GM12801 (cell line): ENCODE data around the gene ELL.

ENCODE experiments used
- TF ChIP-seq, protein P1 (sequence below): IDR thresholded peaks from one replicate; pipeline ENCODE4 v1.5.1; 2011; ENCODE audit warnings: control low read depth; ENCODE audit not compliant: insufficient read length; ENCODE audit errors: extremely low read depth

The ELL gene

DNA sequence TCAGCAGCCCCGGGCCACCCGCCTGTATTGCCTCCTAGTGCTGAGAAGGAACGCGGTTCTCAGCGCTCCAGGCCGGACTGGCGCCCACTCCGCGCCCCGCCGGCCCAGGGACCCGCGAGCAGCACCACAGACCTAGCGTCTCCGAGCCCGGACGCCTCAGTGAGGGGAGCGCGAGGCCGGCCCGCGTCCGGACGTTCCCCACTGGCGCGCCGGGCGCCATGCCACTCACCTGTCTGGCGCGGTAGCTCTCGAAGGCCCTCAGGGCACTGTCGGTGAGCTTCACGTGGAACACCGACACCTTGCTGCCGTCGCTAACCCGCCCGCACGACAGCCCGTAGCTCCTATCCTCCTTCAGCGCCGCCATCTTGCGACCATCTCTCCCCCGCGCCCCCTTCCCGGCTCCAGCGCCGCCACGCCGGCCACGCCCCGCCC is at the start of gene ELL:
ELL (minus strand) TSS at position 379 of the 432 bp plus-strand sequence; CDS start at position 364, 15 bp downstream.
- TF ChIP-seq, protein P1, sequence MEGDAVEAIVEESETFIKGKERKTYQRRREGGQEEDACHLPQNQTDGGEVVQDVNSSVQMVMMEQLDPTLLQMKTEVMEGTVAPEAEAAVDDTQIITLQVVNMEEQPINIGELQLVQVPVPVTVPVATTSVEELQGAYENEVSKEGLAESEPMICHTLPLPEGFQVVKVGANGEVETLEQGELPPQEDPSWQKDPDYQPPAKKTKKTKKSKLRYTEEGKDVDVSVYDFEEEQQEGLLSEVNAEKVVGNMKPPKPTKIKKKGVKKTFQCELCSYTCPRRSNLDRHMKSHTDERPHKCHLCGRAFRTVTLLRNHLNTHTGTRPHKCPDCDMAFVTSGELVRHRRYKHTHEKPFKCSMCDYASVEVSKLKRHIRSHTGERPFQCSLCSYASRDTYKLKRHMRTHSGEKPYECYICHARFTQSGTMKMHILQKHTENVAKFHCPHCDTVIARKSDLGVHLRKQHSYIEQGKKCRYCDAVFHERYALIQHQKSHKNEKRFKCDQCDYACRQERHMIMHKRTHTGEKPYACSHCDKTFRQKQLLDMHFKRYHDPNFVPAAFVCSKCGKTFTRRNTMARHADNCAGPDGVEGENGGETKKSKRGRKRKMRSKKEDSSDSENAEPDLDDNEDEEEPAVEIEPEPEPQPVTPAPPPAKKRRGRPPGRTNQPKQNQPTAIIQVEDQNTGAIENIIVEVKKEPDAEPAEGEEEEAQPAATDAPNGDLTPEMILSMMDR: no peak

DNA sequence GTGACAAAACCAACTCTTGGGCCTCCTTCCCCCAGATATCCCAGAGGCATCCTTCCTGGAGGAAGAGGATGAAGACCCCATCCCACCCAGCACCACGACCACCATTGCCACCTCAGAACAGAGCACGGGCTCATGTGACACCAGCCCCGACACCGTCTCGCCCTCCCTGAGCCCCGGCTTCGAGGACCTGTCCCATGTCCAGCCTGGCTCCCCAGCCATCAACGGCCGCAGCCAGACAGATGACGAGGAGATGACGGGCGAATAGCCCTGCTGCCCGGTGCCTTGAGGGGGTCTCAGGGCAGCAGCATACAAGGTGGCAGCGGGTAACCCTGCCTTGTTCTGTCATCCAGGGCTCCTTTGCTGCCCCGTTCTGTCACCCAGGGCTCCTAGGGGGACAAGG is 46.5 kb upstream of the ELL start:
- TF ChIP-seq, protein P1: no peak

DNA sequence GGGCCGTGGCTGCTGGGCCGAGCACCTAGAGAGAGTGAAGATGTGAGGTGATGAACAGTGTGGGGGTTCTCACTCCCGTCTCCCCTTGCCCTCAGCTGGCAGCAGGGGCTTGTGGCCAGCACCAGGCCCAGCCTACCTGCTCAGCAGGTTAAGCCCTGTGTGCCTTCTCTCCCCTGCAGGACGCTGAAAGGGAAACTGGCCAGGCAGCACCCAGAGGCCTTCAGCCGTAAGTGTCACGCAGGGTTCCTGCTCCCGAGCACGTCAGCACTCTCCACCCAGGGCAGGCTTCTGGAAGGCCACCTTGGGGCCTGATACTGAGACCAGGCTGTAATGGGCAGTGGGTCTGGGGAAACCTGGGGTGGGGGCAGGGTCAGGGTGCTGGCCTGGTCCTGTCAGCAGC is 45.1 kb upstream of the ELL start:
- TF ChIP-seq, protein P1: no peak

DNA sequence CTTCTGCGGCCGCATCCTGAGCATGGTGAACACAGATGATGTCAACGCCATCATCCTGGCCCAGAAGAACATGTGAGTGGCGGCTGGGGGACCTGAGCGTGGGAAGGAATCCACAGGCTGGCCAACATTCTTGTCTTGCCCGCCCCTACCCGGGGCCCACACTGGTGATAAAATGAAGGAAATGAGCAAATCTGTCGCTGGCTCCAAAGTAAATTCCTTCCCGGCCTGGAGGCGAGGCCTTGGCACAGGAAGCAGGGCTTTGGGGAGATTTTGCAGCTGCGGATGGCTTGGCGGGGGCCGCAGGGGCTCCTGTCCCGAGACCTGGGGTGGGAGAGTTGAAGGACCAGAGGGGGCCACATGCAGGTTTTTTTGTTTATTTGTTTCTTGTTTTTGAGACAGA is 40.2 kb upstream of the ELL start:
- TF ChIP-seq, protein P1: no peak

DNA sequence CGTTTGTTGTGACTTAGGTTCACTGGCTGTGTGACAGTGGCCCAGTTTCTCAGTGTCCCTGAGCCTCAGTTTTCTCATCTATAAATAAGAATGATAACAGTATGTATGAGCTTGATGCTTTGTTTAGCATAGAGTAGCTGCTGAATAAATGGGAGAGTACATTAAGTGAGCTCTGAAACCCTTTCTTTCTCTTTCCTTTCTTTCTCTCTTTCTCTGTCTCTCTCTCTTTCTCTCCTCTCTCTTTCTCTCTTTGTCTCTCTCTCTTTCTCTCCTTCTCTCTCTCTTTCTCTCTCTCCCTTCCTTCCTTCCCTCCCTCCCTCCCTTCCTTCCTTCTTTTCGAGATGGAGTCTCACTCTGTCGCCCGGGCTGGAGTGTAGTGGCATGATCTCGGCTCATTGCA is 37.8 kb upstream of the ELL start:
- TF ChIP-seq, protein P1: no peak

DNA sequence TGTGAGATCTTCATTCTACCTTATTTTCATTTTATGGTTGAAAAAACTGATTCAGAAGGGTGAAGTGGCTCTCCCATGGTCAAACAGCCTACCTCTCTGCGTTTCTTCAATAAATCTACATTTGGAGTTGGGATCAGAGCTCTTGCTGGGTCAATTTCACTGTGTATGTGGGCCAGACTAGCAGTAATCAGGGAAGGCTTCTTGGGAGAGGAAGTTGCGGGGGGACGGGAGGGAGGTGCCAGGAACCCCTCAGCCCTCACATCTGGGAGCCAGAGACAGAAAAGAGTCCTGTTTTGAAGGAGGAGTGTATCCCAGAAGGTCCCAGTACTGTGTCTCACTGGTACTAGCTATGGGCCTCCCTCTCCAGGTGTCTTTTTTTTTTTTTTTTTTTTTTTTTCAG is 36.7 kb upstream of the ELL start:
- TF ChIP-seq, protein P1: no peak

DNA sequence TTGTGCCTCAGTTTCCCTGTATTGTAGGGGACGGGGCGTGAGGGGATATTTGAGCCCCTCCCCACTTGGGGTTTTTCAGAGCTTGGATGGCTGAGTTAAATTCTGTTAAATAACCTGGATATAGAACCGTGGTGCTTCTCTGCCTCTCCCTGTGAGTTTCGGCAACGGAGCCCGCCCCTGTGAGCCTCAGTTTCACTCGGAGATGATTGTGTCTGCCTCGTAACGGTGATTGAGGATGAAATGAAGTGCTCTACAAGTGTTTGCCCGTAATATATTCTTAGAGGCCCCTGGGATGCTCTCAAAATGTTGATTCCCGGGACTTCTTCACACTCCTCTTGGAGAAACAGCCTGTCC is 36.3 kb upstream of the ELL start:
- TF ChIP-seq, protein P1: no peak
